Psoas muscle (tissue), 8 donors: ENCODE results near the gene IRAK1. TPM values are rescaled to one million over a fixed set of nuclear protein-coding genes. Genes with fewer than 3 reads are reported as not detected.

Source experiments
- ATAC-seq, 4 donors: fragments of 200-7000 bp; cut with Tn5 transposase; one replicate each; pipeline ENCODE4 v1.9.1; 2020; ENCODE audit warnings: moderate library complexity in 3 of 4, mild to moderate bottlenecking in 2 of 4
- DNase-seq, 2 donors: peaks; one replicate each; pipeline ENCODE4 v3.0.0-alpha.2; 2020
- H3K27ac ChIP-seq: fragments of 200-600 bp; one replicate; pipeline ENCODE4 v1.8.0; 2022
- H3K27me3 ChIP-seq, 3 donors: fragments of 200-600 bp in 1 of 3; one replicate each; pipeline versions ENCODE4 v1.6.1 to v1.8.0; 2013 to 2022; ENCODE audit warnings: low read length in 2 of 3, mild to moderate bottlenecking in 2 of 3, moderate library complexity in 1 of 3; ENCODE audit not compliant: insufficient read depth in 3 of 3
- H3K36me3 ChIP-seq, 2 donors: fragments of 200-600 bp in 1 of 2; one replicate each; pipeline versions ENCODE4 v1.6.1 to v1.8.0; 2013 to 2022; ENCODE audit warnings: low read depth in 1 of 2, mild to moderate bottlenecking in 1 of 2, moderate library complexity in 1 of 2; ENCODE audit not compliant: insufficient read depth in 1 of 2
- H3K4me1 ChIP-seq: fragments of 200-600 bp; one replicate; pipeline ENCODE4 v1.8.0; 2022
- H3K4me3 ChIP-seq: fragments of 200-600 bp; one replicate; pipeline ENCODE4 v1.8.0; 2022; ENCODE audit warnings: mild to moderate bottlenecking
- H3K9me3 ChIP-seq: fragments of 200-600 bp; one replicate; pipeline ENCODE4 v1.8.0; 2022
- CTCF ChIP-seq: fragments of 200-600 bp; IDR thresholded peaks from one replicate; pipeline ENCODE4 v1.8.0; 2022; ENCODE audit warnings: antibody characterized with exemption
- WGBS, 3 donors: extraction: QIAGEN DNeasy Blood & Tissue Kit; methylation state at CpG; one replicate each; pipeline versions ENCODE4 v1.1.6 to v1.1.7; 2013; 5-methylcytosine and 5-hydroxymethylcytosine counted together
- intact Hi-C, 2 donors: fragments of 100-400 bp; cut with DNase I; formaldehyde crosslinking; loops; one replicate each; pipeline versions ENCODE4 v1.11.0 to v1.14.2; 2022
- polyA plus RNA-seq, 3 donors: library from polyadenylated mRNA; stranded (reverse); fragments of 200-250 nt; gene quantifications; one replicate each; pipeline ENCODE4 v1.2.3, GENCODE V29; 2013
- total RNA-seq, 4 donors: library from RNA; stranded (reverse); fragmentation: NEBNext Ultra II Directional in 2 of 4; extraction: Animal tissue kit (Norgen Biotek cat#: 25700) in 2 of 4; gene quantifications; one replicate each; pipeline versions ENCODE4 v1.2.1 to v1.2.4, GENCODE V29; 2021 to 2023
- donor health status: healthy with polysubstance abuse.
- donor health status: DM: no; HTN: no; CAD: no; lungs with moderate emphysema.
- donor health status: Bipolar disorder and iron deficiency.
- donor health status: healthy.
- donor health status: DM: yes; HTN: yes; CAD: no.
- donor health status: DM: no; HTN: no; CAD: no.
- donor health status: DM: no; HTN: no; CAD: no.
- donor health status: DM: yes; HTN: yes; CAD: no.

The IRAK1 gene
- total and polyA plus RNA-seq, 7 donors: 56.1 to 368 (median 127) TPM

GRCh38 chrX:153988493-153988892 is 31.2 kb downstream of the IRAK1 start:
- intact Hi-C loops: no loop called here
- no peaks in the 10 kb centered on the region for H3K27me3 ChIP-seq
- ATAC-seq (no peak), DNase-seq (no peak)
- WGBS, 3 donors: 79 to 86% (median 83%) methylated on average over 11 to 12 of the region's 12 CpGs
- no peak overlapping the region for H3K4me3 ChIP-seq
- no peaks in the 10 kb centered on the region for H3K4me1 ChIP-seq
- TF ChIP-seq CTCF: no peak
- H3K36me3 ChIP-seq: no peaks in the 10 kb centered on the region
- no peak overlapping the region for H3K27ac ChIP-seq
- H3K9me3 ChIP-seq: no peaks in the 10 kb centered on the region

GRCh38 chrX:153984351-153985178 is 35.1 kb downstream of the IRAK1 start:
- peaks cover 0 to 9% of the 10 kb centered on the region in 2 donors for H3K36me3 ChIP-seq
- no peak overlapping the region for H3K4me3 ChIP-seq
- intact Hi-C loops: no loop called here
- H3K27ac ChIP-seq: no peak overlapping the region
- ATAC-seq (peak in 1 of 4 donors; percentile 20), DNase-seq (no peak)
- WGBS, 3 donors: 68% methylated on average over 18 to 20 of the region's 20 CpGs
- no peaks in the 10 kb centered on the region for H3K9me3 ChIP-seq
- H3K4me1 ChIP-seq: no peaks in the 10 kb centered on the region
- no peak for TF ChIP-seq CTCF
- H3K27me3 ChIP-seq: no peaks in the 10 kb centered on the region

- Histone ChIP-seq H3K27ac (no peak overlapping the region), H3K27me3 (no peaks in the 10 kb centered on the region), H3K4me3 (no peak overlapping the region), H3K4me1 (no peaks in the 10 kb centered on the region), H3K9me3 (no peaks in the 10 kb centered on the region), H3K36me3 (peaks cover 0 to 9% of the 10 kb centered on the region in 2 donors)
- ATAC-seq (no peak), DNase-seq (peak in 1 of 2 donors; percentile 47)
- no peak for TF ChIP-seq CTCF
- 87 to 90% (median 89%) methylated on average over 12 of the region's 12 CpGs for WGBS, 3 donors
- intact Hi-C loops: no loop called here
Measured at GRCh38 chrX:153983321-153983801, 36.3 kb downstream of the IRAK1 start.

GRCh38 chrX:153981771-153982533 is 37.8 kb downstream of the IRAK1 start:
- Histone ChIP-seq H3K36me3 (peaks cover 0 to 9% of the 10 kb centered on the region in 2 donors), H3K27ac (no peak overlapping the region), H3K9me3 (no peaks in the 10 kb centered on the region), H3K4me3 (no peak overlapping the region), H3K4me1 (no peaks in the 10 kb centered on the region), H3K27me3 (no peaks in the 10 kb centered on the region)
- WGBS, 3 donors: 87 to 89% (median 88%) methylated on average over 28 to 52 of the region's 52 CpGs
- ATAC-seq (peak in 1 of 4 donors; percentile 3), DNase-seq (peak; percentile 53 to 81)
- intact Hi-C loops: no loop called here
- no peak for TF ChIP-seq CTCF
